ENCODE results near the gene NIT2.
"Not testable (repeated sequence)": the region's sequence is repeated elsewhere in the genome, so short reads cannot be mapped to it uniquely, and the experiment has no call there.

The NIT2 gene

DNA sequence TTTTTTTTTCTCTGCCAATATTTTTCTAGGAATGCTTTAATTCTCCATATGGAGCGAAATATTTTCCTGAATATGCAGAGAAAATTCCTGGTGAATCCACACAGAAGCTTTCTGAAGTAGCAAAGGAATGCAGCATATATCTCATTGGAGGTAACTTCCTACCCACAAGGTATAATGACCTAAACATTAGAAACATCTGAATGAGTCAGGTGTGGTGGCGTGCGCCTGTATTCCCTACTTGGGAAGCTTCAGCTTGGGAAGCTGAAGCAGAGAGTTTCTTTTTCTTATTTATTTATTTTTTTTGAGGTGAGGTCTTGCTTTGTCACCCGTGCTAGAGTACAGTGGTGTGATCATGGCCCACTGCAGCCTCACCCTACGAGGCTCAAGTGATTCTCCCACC, 5.2 kb downstream of the NIT2 start:
- Histone ChIP-seq H3K27ac (ENCODE audit: low read length) (no peak overlapping the region), H3K4me3 (ENCODE audit: low read length) (no peak overlapping the region), H3K9me3 (ENCODE audit: insufficient read depth, low read depth, low read length) (no peaks in the 10 kb centered on the region), H3K4me1 (ENCODE audit: insufficient read depth, low read length) (peaks cover 2% of the 10 kb centered on the region; the same call in 1 of the 2 replicates), H3K27me3 (ENCODE audit: insufficient read depth, low read length) (peaks cover 5% of the 10 kb centered on the region; the same call in 1 of the 2 replicates), H3K36me3 (ENCODE audit: insufficient read depth, low read depth, low read length) (peaks cover 31% of the 10 kb centered on the region), H3K9ac (ENCODE audit: low read depth, low read length) (no peak overlapping the region)

DNA sequence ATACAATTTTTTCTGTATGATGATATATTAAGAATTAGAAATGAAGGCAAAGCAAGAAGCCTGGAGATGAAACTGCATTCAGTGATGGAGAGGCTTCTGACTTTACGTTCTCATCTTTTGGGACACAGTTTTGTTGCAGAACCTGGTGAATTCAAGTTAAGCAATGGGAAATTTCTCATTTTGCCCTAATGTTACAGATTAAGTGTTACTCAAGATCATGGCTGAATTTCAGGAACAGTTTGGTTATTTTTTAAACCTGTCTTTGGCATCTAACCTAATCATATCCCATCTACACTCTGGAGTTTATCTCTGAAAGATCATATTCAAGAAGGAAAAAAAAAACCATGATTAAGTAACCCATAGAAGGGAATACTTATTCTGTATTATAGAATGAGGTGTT, 6.0 kb downstream of the NIT2 start:
- no peaks in the 10 kb centered on the region for H3K27me3 ChIP-seq (ENCODE audit: insufficient read depth, low read length)
- no peaks in the 10 kb centered on the region for H3K9me3 ChIP-seq (ENCODE audit: insufficient read depth, low read depth, low read length)
- no peak overlapping the region for H3K27ac ChIP-seq (ENCODE audit: low read length)
- H3K36me3 ChIP-seq (ENCODE audit: insufficient read depth, low read depth, low read length), result peaks cover 32% of the 10 kb centered on the region
- H3K4me1 ChIP-seq (ENCODE audit: insufficient read depth, low read length), result no peaks in the 10 kb centered on the region
- H3K4me3 ChIP-seq (ENCODE audit: low read length), result no peak overlapping the region
- no peak overlapping the region for H3K9ac ChIP-seq (ENCODE audit: low read depth, low read length)

DNA sequence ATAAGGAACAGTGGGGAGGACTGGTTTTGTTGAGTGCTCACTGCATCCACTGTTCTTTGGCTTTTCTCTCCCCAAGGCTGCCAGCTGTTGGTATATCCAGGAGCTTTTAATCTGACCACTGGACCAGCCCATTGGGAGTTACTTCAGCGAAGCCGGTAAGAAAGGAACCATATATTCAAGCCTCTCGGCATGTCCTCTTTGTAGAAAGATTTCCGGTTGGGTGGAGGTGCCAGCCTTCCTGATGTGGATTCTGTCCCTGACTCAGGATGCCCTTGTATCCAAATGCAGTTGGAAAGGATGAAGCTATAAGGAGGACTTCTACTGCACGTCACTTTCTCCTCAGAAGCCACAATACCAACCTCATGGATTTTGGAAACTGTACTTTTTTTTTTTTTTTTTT, 14.2 kb downstream of the NIT2 start:
- Histone ChIP-seq H3K27ac (ENCODE audit: low read length) (no peak overlapping the region), H3K27me3 (ENCODE audit: insufficient read depth, low read length) (no peaks in the 10 kb centered on the region), H3K4me1 (ENCODE audit: insufficient read depth, low read length) (no peaks in the 10 kb centered on the region), H3K9ac (ENCODE audit: low read depth, low read length) (no peak overlapping the region), H3K4me3 (ENCODE audit: low read length) (no peak overlapping the region), H3K9me3 (ENCODE audit: insufficient read depth, low read depth, low read length) (no peaks in the 10 kb centered on the region), H3K36me3 (ENCODE audit: insufficient read depth, low read depth, low read length) (peaks cover 46% of the 10 kb centered on the region)

DNA sequence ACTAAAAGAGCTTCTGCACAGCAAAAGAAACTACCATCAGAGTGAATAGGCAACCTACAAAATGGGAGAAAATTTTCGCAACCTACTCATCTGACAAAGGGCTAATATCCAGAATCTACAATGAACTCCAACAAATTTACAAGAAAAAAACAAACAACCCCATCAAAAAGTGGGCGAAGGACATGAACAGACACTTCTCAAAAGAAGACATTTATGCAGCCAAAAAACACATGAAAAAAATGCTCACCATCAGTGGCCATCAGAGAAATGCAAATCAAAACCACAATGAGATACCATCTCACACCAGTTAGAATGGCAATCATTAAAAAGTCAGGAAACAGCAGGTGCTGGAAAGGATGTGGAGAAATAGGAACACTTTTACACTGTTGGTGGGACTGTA, 17.2 kb downstream of the NIT2 start:
- not testable (repeated sequence) for H3K9ac ChIP-seq (ENCODE audit: low read depth, low read length)

DNA sequence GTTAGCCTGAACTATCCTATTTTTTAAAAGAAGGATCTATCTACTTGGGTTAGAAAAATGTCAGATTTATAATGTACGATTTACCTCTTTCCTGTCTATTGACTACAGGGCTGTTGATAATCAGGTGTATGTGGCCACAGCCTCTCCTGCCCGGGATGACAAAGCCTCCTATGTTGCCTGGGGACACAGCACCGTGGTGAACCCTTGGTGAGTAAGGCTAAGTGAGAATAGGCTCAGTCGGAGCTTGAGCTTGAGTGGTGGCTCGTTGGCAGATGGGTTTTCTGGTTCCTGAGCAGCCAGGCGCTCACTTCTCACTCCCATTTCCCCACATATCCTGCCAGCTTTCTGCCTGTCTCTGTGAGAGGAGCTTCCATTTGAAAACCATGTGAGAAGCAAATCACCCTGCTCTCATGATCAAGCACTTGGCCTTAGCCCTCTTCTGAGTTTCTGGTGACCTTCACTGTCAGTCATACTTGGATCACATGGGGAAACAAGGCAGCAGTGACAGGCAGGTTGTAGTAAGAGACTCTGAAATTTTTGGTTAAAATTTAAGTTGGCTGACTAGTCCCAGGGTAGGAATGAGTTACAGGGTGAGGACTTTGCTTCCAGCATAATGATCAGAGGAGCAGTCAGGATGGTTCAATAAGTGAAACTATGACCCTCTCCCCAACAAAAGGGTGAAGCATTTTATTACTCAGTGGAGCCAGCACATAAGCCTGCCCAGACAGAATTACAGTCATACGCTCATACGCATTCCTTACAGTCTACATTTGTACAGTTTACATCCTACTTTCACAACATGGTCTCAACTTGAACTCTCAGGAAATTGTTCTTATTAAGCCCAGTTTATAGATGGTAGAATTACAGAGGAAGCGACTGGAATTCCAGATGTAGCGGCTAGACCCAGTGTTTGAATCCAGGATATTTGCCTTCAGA, 18.0 kb downstream of the NIT2 start:
- H3K4me3 ChIP-seq (ENCODE audit: low read length), result no peak overlapping the region
- no peak overlapping the region for H3K9ac ChIP-seq (ENCODE audit: low read depth, low read length)
- peaks cover 36% of the 10 kb centered on the region for H3K36me3 ChIP-seq (ENCODE audit: insufficient read depth, low read depth, low read length)
- no peak overlapping the region for H3K27ac ChIP-seq (ENCODE audit: low read length)
- H3K27me3 ChIP-seq (ENCODE audit: insufficient read depth, low read length), result no peaks in the 10 kb centered on the region
- H3K9me3 ChIP-seq (ENCODE audit: insufficient read depth, low read depth, low read length), result no peaks in the 10 kb centered on the region
- no peaks in the 10 kb centered on the region for H3K4me1 ChIP-seq (ENCODE audit: insufficient read depth, low read length)

More for the DNA sequence above, 17.2 kb downstream of the NIT2 start:
- H3K36me3 ChIP-seq (ENCODE audit: insufficient read depth, low read depth, low read length), result peaks cover 36% of the 10 kb centered on the region
- not testable (repeated sequence) for H3K27ac ChIP-seq (ENCODE audit: low read length); H3K4me3 ChIP-seq (ENCODE audit: low read length); H3K4me1 ChIP-seq (ENCODE audit: insufficient read depth, low read length); H3K9me3 ChIP-seq (ENCODE audit: insufficient read depth, low read depth, low read length); H3K27me3 ChIP-seq (ENCODE audit: insufficient read depth, low read length)

DNA sequence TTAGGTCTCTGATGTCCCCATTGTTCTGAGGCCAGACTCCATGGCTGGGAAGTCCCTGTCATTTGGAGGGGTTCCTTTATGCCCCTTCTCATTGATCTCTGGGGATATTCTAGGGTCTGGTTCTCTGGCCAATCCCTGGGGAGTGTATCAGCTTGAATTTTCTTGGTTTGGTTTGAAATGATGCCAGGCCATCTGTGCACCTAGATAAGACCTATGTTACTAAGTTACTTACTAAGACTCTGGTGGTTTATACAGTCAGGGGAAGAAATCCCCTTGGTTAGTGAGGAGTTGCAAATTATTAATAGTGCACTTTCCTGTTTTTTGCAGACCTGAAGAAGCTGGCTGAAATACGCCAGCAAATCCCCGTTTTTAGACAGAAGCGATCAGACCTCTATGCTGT, 20.3 kb downstream of the NIT2 start:
- H3K27me3 ChIP-seq (ENCODE audit: insufficient read depth, low read length), result no peaks in the 10 kb centered on the region
- H3K9me3 ChIP-seq (ENCODE audit: insufficient read depth, low read depth, low read length), result no peaks in the 10 kb centered on the region
- no peak overlapping the region for H3K9ac ChIP-seq (ENCODE audit: low read depth, low read length)
- no peak overlapping the region for H3K4me3 ChIP-seq (ENCODE audit: low read length)
- no peak overlapping the region for H3K27ac ChIP-seq (ENCODE audit: low read length)
- H3K36me3 ChIP-seq (ENCODE audit: insufficient read depth, low read depth, low read length), result peaks cover 28% of the 10 kb centered on the region
- H3K4me1 ChIP-seq (ENCODE audit: insufficient read depth, low read length), result no peaks in the 10 kb centered on the region

DNA sequence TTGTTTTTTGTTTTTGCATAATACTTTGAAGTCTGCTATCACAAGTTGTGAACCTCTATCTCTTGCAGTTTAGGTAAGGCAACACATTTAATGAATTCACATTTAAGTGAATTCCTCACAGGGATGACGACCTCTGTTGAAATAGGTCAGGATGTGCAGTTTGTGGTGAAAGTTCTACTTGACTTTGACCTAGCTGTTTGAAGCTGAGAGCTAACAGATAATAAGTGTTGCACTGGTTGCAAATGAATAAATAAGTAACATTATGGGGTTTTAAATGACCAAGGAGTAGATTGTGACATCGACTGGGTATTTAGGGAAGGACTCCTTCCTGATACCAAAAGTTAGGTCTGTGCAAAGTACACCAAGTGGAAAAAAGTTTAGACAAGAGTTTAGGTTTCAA, 23.9 kb downstream of the NIT2 start:
- Histone ChIP-seq H3K27ac (ENCODE audit: low read length) (no peak overlapping the region), H3K36me3 (ENCODE audit: insufficient read depth, low read depth, low read length) (peaks cover 21% of the 10 kb centered on the region; the same call in 1 of the 2 replicates), H3K4me1 (ENCODE audit: insufficient read depth, low read length) (no peaks in the 10 kb centered on the region), H3K9me3 (ENCODE audit: insufficient read depth, low read depth, low read length) (no peaks in the 10 kb centered on the region), H3K27me3 (ENCODE audit: insufficient read depth, low read length) (no peaks in the 10 kb centered on the region), H3K4me3 (ENCODE audit: low read length) (no peak overlapping the region), H3K9ac (ENCODE audit: low read depth, low read length) (no peak overlapping the region)

DNA sequence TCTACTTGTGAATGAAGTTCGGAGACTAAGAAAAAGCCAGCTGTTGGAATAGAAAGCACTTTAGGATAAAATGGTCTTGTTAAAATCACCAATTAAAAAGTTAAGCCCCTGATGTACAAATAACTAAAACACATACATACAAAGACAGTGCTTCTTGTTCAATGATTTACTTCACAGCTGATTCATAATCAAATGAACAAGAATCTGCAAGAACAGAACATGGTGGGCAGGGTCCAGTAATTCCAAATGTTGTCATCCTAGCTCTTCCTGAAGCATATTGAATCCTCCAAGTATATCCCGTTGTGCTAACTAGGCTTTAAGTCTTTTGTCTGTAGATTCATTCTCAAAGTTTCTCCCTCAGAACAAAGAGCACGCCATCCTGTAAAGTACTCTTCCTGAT, 24.5 kb downstream of the NIT2 start:
- H3K27me3 ChIP-seq (ENCODE audit: insufficient read depth, low read length), result no peaks in the 10 kb centered on the region
- no peak overlapping the region for H3K9ac ChIP-seq (ENCODE audit: low read depth, low read length)
- H3K9me3 ChIP-seq (ENCODE audit: insufficient read depth, low read depth, low read length), result no peaks in the 10 kb centered on the region
- H3K4me1 ChIP-seq (ENCODE audit: insufficient read depth, low read length), result no peaks in the 10 kb centered on the region
- no peak overlapping the region for H3K27ac ChIP-seq (ENCODE audit: low read length)
- peaks cover 26% of the 10 kb centered on the region for H3K36me3 ChIP-seq (ENCODE audit: insufficient read depth, low read depth, low read length)
- H3K4me3 ChIP-seq (ENCODE audit: low read length), result no peak overlapping the region

DNA sequence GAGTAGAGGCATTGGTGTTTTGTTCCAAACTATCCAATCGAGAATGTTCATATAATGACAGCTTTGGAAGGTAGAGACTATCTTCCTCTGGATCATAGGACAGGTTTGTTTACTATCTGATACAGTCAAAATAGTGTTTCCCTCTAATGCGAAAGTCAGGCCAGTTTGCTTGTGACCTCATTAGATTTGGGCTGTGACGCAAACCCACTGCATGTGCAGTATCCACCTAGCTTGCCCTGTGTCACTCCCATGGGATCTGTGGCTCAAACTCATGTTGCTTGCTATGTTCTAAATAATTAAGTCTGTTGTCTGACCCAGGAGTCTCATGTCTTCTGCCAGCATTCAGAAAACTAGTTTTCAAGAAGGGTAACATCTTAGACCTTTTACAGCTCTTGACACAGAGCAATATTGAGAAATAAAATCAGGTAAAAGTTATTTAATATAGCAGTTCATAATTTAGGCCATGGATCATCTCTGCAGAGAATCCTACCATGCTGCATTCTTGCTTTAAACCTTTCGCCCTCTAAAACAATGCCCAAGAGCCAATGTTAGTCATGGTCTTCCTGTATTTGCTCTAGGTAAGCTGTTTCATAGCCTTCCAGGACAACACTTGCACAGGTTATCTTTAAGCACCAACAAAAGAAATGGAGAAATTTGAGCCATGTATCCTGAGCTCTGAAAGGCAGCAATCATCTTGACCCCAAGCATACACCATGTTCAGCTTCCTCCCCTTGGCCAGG, 26.4 kb downstream of the NIT2 start:
- no peaks in the 10 kb centered on the region for H3K9me3 ChIP-seq (ENCODE audit: insufficient read depth, low read depth, low read length)
- H3K9ac ChIP-seq (ENCODE audit: low read depth, low read length), result no peak overlapping the region
- H3K4me1 ChIP-seq (ENCODE audit: insufficient read depth, low read length), result no peaks in the 10 kb centered on the region
- no peak overlapping the region for H3K4me3 ChIP-seq (ENCODE audit: low read length)
- H3K27me3 ChIP-seq (ENCODE audit: insufficient read depth, low read length), result no peaks in the 10 kb centered on the region
- H3K27ac ChIP-seq (ENCODE audit: low read length), result no peak overlapping the region
- H3K36me3 ChIP-seq (ENCODE audit: insufficient read depth, low read depth, low read length), result peaks cover 40% of the 10 kb centered on the region

DNA sequence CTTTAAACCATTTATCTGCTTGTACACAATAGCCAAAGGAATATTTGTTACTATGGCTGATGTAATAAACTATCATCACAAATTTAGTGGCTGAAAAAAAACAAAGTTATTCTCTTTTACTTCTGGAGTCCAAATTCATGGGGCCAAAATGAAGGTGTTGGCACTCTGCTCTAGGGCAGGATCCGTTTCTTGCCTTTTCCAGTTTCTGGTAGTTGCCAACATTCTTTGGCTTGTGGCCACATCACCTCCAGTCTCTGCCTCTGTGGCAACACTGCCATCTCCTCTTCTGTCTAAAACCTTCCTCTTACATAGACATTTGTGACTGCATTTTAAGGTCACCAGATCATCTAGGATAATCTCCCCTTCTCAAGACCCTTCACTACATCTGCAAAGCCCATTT, 27.3 kb downstream of the NIT2 start:
- peaks cover 49% of the 10 kb centered on the region for H3K36me3 ChIP-seq (ENCODE audit: insufficient read depth, low read depth, low read length)
- no peak overlapping the region for H3K4me3 ChIP-seq (ENCODE audit: low read length)
- no peaks in the 10 kb centered on the region for H3K27me3 ChIP-seq (ENCODE audit: insufficient read depth, low read length)
- H3K9ac ChIP-seq (ENCODE audit: low read depth, low read length), result no peak overlapping the region
- no peak overlapping the region for H3K27ac ChIP-seq (ENCODE audit: low read length)
- H3K9me3 ChIP-seq (ENCODE audit: insufficient read depth, low read depth, low read length), result no peaks in the 10 kb centered on the region
- no peaks in the 10 kb centered on the region for H3K4me1 ChIP-seq (ENCODE audit: insufficient read depth, low read length)

DNA sequence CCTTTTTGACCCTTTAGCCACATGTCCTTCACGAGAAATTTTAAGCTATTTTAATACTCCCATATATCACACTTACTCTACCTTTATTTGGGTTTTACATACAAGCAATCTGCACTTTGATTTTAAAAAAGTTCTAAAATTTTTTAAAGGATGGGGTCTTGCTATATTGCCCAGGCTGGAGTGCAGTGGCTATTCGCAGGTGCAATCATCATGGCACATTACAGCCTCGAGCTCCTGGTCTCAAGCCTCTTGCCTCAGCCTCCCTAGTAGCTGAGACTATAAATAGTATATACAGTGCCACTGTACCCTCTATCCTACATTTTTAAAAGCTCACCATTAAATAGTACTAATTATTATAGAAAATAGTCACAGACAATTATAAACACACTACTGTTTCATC, 29.9 kb downstream of the NIT2 start:
- Histone ChIP-seq H3K27me3 (ENCODE audit: insufficient read depth, low read length) (no peaks in the 10 kb centered on the region), H3K4me1 (ENCODE audit: insufficient read depth, low read length) (no peaks in the 10 kb centered on the region), H3K9me3 (ENCODE audit: insufficient read depth, low read depth, low read length) (no peaks in the 10 kb centered on the region), H3K27ac (ENCODE audit: low read length) (no peak overlapping the region), H3K36me3 (ENCODE audit: insufficient read depth, low read depth, low read length) (peaks cover 70% of the 10 kb centered on the region), H3K9ac (ENCODE audit: low read depth, low read length) (no peak overlapping the region), H3K4me3 (ENCODE audit: low read length) (no peak overlapping the region)

DNA sequence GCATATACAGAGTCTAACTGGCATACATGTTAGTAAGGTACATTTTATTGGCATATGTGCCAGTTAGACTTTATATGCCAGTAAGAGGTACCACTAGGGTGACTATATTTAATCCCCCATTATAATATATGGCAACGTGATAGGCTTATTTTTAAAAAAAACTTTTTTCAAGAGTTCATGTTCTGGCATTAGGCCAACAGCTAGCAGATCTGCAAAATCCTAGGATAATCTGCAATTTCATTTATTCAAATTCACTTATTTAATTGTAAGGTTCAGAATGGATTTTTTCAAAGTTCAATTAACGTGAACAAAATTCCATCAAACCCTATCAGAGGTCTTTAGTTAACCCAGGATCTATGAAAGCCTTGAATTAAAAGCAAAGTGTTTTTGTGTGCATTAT, 31.9 kb downstream of the NIT2 start:
- no peak overlapping the region for H3K9ac ChIP-seq (ENCODE audit: low read depth, low read length)
- H3K27ac ChIP-seq (ENCODE audit: low read length), result no peak overlapping the region
- H3K4me3 ChIP-seq (ENCODE audit: low read length), result no peak overlapping the region
- H3K4me1 ChIP-seq (ENCODE audit: insufficient read depth, low read length), result no peaks in the 10 kb centered on the region
- peaks cover 88% of the 10 kb centered on the region for H3K36me3 ChIP-seq (ENCODE audit: insufficient read depth, low read depth, low read length)
- no peaks in the 10 kb centered on the region for H3K9me3 ChIP-seq (ENCODE audit: insufficient read depth, low read depth, low read length)
- H3K27me3 ChIP-seq (ENCODE audit: insufficient read depth, low read length), result no peaks in the 10 kb centered on the region
